GM19468 (cell line): ENCODE data around the gene OR2T10.
A peak's percentile ranks its signal among the peaks of the same experiment; 100 is the strongest.
"Not testable (repeated sequence)": the region's sequence is repeated elsewhere in the genome, so short reads cannot be mapped to it uniquely, and the experiment has no call there.

Source experiments
- ATAC-seq: cut with Tn5 transposase; IDR thresholded peaks from one replicate; pipeline ENCODE4 v1.9.1; 2021; ENCODE audit warnings: mild to moderate bottlenecking, moderate library complexity, moderate number of reproducible peaks; ENCODE audit not compliant: unreplicated experiment; ENCODE audit errors: extremely low read depth

Gene OR2T10

DNA sequence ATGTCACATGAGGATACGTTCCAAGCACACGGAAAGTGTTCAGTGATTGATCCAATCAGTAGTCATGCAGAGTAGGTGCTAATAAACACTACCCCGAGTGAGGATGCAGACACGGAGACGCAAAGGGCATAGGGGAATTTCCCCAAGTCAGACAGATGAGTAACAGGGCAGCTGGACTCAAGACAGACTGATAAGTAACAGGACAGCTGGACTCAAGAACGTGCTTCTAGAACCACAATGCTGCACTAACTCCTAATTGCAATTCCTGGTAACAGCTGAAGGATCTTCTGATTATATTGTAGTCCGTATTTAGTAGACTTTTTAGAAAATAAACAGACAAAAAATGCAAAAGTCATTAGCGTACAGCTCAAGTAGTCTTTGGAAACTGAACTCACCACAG, 1.9 kb upstream of the OR2T10 start:
- no peak for ATAC-seq

- ATAC-seq, result no peak
Measured at GRCh38 chr1:248596615-248597014, 885 bp downstream of the OR2T10 start.

GRCh38 chr1:248593226-248593625, 4.3 kb downstream of the OR2T10 start:
- no peak for ATAC-seq

GRCh38 chr1:248592655-248593054, 4.8 kb downstream of the OR2T10 start:
- ATAC-seq, result no peak

DNA sequence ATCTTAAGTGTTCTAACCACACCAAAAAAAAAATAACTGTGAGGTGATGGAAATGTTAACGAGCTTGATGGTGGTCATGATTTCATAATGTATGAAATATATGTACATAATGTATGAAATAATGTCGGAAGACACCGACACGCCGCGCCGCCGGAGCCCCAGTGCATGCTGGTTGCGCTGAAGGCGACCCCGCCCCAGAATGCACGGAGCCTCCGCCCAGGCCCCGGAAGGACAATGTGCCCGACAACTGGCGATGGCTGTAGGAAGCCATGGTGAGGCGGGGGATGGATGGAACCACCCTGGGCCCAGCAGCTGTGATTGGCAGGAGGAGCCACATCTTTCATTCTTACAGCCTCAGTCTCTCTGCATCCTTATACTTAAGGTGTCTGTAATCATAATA, 7.4 kb downstream of the OR2T10 start:
- ATAC-seq, result no peak

- ATAC-seq, result peak; percentile 49
Measured at GRCh38 chr1:248589334-248589733, 8.2 kb downstream of the OR2T10 start.

GRCh38 chr1:248585266-248585665, 12.2 kb downstream of the OR2T10 start:
- ATAC-seq, result no peak

DNA sequence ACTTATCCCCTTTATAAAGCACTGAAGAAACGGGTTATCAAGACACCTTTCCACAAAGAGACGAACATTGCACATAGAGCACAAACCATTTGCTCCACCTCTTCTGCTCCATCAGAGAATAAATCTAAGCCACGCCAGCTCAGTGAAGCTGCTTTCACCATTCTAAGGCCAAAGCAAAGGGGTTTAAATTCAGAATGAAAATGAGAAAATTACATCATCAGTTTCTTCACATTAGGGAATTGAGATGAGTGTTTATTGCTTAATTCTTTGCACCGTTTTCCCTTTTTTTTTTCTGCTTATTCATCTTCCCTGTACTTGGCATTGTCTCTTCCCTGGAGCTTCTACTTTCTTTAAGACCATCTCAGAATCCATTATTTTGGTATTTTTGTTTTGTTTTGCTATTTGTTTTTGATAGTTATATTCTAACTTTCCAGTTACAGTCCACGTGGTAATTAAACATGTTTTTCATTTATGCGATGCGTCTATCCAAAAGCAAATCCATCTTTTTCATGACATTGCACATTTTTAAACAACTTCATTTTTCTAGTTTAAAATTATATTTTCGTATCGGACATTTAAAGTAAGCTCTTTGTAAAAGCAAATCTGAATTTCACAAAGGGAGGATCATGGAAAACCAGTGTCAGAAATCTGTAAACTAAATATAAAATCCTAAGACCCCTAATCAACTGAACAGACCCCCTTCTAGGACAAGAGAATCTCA, 21.1 kb downstream of the OR2T10 start:
- no peak for ATAC-seq

DNA sequence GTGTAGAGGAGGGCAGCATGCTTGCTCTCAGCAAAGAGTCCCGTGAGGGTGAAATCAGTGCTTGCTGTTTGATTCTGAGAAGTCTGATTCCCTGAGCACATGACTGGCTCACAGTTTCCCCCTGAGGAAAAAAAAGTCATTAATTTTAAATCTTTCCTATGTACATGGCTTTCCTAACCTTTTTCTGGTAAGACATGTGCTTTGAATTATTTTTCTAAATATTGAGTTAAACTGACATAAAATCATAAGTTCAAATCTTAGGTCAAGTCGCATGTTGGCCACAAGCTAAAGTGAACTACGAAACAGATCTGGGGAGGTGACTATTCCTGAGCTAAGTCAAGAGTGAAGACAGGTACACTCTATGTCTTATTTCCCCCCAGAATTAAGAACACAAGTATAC, 22.8 kb downstream of the OR2T10 start, which contains the start of gene OR2T34:
Gene OR2T34 (minus strand): TSS at position 101 of the 400 bp plus-strand sequence. CDS start 0 bp downstream, at position 101.
- ATAC-seq, result not testable (repeated sequence)

DNA sequence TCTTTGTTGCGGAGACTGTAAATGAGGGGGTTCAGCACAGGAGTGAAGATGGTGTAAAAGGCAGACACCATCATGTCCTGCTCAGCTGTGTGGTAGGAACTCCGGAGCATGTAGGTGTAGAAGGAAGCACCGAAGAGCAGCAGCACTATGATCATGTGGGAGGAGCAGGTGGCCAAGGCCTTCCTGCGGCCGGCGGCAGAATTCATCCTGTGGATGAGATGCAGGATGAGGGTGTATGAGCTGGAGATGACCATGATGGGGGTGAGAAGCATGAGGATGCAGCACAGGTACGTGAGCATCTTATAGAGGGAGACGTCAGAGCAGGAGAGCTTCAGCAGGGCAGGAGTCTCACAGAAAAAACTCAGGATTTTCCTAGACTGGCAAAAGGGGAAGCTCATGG, 23.6 kb downstream of the OR2T10 start:
- ATAC-seq, result not testable (repeated sequence)

DNA sequence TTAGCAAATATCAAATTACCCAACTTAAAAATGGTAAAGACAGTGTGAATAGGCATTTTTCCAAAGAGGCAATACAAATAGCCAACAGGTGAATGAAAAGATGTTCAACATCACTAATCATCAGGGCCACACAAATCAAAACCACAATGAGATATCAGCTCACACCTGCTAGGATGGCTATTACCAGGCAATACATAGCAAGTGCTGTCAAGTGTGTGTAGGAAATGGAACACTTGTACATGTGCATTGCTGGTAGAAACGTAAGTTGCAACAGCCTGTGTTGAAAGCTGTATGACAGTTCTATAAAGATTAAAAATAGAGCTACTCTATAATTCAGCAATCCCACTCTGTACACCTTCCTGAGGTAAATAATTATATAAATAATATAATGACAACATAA, 25.5 kb downstream of the OR2T10 start:
- peak; percentile 89 for ATAC-seq

GRCh38 chr1:248570811-248571210, 26.7 kb downstream of the OR2T10 start:
- not testable (repeated sequence) for ATAC-seq

DNA sequence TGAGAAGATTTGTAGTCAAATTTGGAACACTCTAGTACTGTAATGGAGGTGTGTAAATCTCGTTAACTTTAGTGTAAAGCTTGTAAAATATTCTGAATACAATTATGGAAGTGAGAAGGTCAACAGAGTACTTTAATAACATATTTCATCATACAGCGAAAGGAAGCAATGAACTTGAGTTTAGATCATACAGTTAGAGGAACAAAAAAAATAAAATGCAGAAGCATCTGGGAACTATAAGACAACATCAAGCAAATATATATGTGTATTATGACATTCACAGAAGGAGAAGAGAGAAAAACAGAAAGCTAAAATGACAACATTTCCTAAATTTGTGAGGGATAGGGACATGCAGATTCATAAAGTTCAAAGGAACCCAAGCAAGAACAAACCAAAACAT, 28.5 kb downstream of the OR2T10 start:
- not testable (repeated sequence) for ATAC-seq

DNA sequence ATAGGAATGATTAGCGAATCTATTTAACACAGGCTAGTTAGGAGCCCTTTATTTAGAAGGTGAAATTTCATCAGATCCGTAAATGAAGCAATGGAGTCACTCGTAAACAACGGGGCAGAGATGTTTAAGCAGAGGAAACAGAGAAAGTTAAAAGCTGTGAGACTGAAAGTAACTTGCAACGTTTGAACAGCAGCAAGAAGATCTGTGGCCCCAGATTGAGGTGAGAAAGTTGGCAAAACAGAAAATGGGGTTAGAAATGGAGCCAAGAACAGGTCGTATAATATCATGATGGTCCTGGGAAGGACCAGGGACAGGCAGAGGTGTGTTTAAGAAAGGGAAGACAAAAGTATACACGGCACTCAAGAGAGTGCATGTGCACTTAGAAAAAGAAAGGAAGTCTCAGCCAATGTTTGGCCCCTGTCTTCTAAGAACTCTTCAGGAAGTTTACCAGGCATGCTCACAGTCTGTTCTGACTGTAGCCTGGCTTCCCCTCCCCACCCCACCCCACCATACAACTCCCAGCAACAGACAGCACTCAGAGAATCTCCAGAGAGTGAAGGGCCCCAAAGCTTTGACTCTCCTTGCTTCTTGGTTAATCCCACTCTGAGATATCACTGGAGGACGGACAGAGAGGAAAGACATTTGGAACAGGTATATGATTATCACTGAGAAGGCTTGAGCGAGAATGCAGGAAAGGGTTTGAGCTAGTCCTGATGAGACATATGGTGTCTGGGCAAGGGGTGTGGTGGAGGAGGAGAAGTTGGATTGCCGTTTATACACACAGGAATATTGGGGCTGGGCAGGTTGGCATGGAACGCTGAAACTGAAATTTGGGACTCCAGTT, 31.7 kb downstream of the OR2T10 start:
- ATAC-seq, result not testable (repeated sequence)

DNA sequence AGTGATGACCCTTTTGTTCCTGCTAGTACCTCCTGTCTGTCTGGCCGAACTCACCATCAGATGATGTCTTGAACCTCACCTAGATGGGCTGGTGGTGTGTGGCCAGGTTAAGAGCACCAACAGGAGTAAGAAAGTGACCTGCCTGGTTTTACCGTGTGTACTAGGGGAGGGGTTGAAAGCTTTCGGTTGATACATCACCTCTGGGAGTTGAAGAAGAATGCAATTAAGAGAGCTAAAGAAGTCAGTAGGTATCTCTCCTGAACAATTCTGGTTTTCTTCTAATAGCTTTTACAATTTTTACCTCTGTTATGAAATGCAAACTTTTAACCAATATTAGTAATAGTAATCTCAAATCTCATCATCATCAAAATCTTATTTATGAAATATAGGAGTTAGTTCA, 34.8 kb downstream of the OR2T10 start, which contains the start of gene OR2T29:
Gene OR2T29 (minus strand): TSS at position 101 of the 400 bp plus-strand sequence. CDS start 3,281 bp downstream, outside the sequence.
- ATAC-seq, result not testable (repeated sequence)

GRCh38 chr1:248551027-248551426, 46.5 kb downstream of the OR2T10 start:
- ATAC-seq, result not testable (repeated sequence)

GRCh38 chr1:248547383-248547782, 50.1 kb downstream of the OR2T10 start:
- ATAC-seq, result not testable (repeated sequence)
